ENCODE measurements around the gene DBP. TPM values are rescaled to one million over a fixed set of nuclear protein-coding genes. Genes with fewer than 3 reads are reported as not detected.

DBP gene
- total RNA-seq, 1 donor from 2014 or later = 12.7 TPM

Other genes with a start within 250 kb of the DBP start
- 146 TPM for gene KDELR1, start 245.8 kb downstream of the DBP start, total RNA-seq
- 0.86 TPM for gene GRIN2D, start 243.7 kb downstream of the DBP start, total RNA-seq
- 43.6 TPM for gene GRWD1, start 191.4 kb downstream of the DBP start, total RNA-seq
- gene KCNJ14, start 181.8 kb downstream of the DBP start, total RNA-seq = 1.5 TPM
- 61.6 TPM for gene CYTH2, start 168.0 kb downstream of the DBP start, total RNA-seq
- 5.1 TPM for gene LMTK3, start 125.5 kb downstream of the DBP start, total RNA-seq
- gene SULT2B1, start 85.2 kb downstream of the DBP start, total RNA-seq = 1.6 TPM
- gene SPACA4, start 30.6 kb downstream of the DBP start, total RNA-seq = not detected
- 12.7 TPM for gene FAM83E, start 22.3 kb downstream of the DBP start, total RNA-seq
- gene RPL18, start 18.2 kb downstream of the DBP start, total RNA-seq = 1,575 TPM
- 27.6 TPM for gene SPHK2, start 17.9 kb downstream of the DBP start, total RNA-seq
- gene CA11, start 8.8 kb upstream of the DBP start, total RNA-seq = 9.6 TPM
- gene NTN5, start 35.6 kb upstream of the DBP start, total RNA-seq = 1.0 TPM
- gene FUT2, start 58.6 kb upstream of the DBP start, total RNA-seq = 35.4 TPM
- gene MAMSTR, start 82.3 kb upstream of the DBP start, total RNA-seq = 2.2 TPM
- gene RASIP1, start 103.2 kb upstream of the DBP start, total RNA-seq = 21.2 TPM
- 0.91 TPM for gene IZUMO1, start 109.5 kb upstream of the DBP start, total RNA-seq
- 5.0 TPM for gene FUT1, start 115.3 kb upstream of the DBP start, total RNA-seq
- gene FGF21, start 118.1 kb upstream of the DBP start, total RNA-seq = not detected
- gene BCAT2, start 173.7 kb upstream of the DBP start, total RNA-seq = 170 TPM
- 24.4 TPM for gene HSD17B14, start 199.1 kb upstream of the DBP start, total RNA-seq
- 23.0 TPM for gene PLEKHA4, start 231.2 kb upstream of the DBP start, total RNA-seq
- 56.2 TPM for gene PPP1R15A, start 235.0 kb upstream of the DBP start, total RNA-seq

All from ureter (tissue), 1 donor.